Measurements from ENCODE around the gene PODN. TPM values are rescaled to one million over a fixed set of nuclear protein-coding genes. Genes with fewer than 3 reads are reported as not detected.

PODN gene
- total RNA-seq, 1 experiment from 2014 or later = 0.17 TPM

DNA sequence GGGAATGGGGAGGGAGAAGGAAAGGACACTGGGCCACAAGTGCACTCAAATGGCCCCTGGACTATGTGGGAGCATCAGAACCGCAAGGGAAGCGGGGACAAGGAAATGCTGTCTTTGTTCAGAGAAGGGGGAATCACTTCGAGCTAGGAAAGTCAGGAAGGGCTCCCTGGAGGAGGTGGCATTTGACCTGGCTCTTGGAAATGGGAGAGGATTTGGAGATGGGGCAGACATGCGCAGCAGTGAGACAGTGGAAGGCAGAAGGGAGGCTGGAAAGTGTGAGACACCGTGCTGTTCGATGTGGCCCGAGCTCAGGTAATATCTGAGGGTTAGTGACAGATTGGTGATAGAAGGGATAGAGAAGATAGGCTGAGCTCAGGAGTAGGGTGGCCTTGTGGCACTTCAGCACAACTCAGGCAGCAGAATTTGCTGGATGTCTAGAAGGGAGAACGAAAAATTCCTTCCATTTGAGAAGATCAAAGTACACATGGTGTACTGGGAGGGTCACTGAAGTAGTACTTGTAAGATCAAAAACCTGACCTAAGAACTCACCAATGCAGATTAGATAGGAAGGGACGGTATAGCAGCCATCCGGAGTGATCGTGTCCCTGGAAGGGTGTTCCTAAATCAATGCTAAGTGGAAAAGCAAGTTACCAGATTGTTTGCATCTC is 55.1 kb downstream of the PODN start:
- H4K5ac ChIP-seq (ENCODE audit: insufficient read length, low read depth, low read length) = no peak overlapping the region
- no peak overlapping the region for H3K23ac ChIP-seq (ENCODE audit: insufficient read length, low read depth, low read length)
- H2AFZ ChIP-seq (ENCODE audit: low read length) = no peak overlapping the region
- H2BK5ac ChIP-seq (ENCODE audit: insufficient read length, low read length) = no peak overlapping the region
- no peak overlapping the region for H3K27ac ChIP-seq (ENCODE audit: insufficient read length, low read depth, low read length)
- no peaks in the 10 kb centered on the region for H3K79me1 ChIP-seq (ENCODE audit: insufficient read depth, low read depth, low read length, poor library complexity, severe bottlenecking)
- WGBS (ENCODE audit: extremely low coverage, insufficient read length, low lambda C conversion rate) = no CpG with 5 or more reads among the region's 11 CpGs
- H4K8ac ChIP-seq (replicated peaks; ENCODE audit: insufficient read length, low read depth, low read length) = no peak overlapping the region
- no peak overlapping the region for H4K91ac ChIP-seq (ENCODE audit: insufficient read length, low read depth, low read length)
- TF ChIP-seq, protein P1, sequence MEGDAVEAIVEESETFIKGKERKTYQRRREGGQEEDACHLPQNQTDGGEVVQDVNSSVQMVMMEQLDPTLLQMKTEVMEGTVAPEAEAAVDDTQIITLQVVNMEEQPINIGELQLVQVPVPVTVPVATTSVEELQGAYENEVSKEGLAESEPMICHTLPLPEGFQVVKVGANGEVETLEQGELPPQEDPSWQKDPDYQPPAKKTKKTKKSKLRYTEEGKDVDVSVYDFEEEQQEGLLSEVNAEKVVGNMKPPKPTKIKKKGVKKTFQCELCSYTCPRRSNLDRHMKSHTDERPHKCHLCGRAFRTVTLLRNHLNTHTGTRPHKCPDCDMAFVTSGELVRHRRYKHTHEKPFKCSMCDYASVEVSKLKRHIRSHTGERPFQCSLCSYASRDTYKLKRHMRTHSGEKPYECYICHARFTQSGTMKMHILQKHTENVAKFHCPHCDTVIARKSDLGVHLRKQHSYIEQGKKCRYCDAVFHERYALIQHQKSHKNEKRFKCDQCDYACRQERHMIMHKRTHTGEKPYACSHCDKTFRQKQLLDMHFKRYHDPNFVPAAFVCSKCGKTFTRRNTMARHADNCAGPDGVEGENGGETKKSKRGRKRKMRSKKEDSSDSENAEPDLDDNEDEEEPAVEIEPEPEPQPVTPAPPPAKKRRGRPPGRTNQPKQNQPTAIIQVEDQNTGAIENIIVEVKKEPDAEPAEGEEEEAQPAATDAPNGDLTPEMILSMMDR (conservative IDR thresholded peaks at IDR 0.05) = no peak
- H3T11ph ChIP-seq (ENCODE audit: low read length) = no peak overlapping the region
- H4K20me1 ChIP-seq (ENCODE audit: control insufficient read depth, insufficient read depth, insufficient read length) = peaks cover 2% of the 10 kb centered on the region
- no peak overlapping the region for H2BK12ac ChIP-seq (ENCODE audit: insufficient read length, low read depth, low read length)
- H3K9ac ChIP-seq (ENCODE audit: extremely low read depth, insufficient read length, low read length) = no peak overlapping the region
- H3K56ac ChIP-seq (ENCODE audit: insufficient read length, low read depth, low read length) = no peak overlapping the region
- H3K4me2 ChIP-seq (ENCODE audit: insufficient read depth, insufficient read length, low read length) = no peak overlapping the region
- peaks cover 4% of the 10 kb centered on the region for H3K4me1 ChIP-seq (ENCODE audit: insufficient read depth, low read length)
- H2AK5ac ChIP-seq (ENCODE audit: insufficient read length, low read length) = no peak overlapping the region
- no peak overlapping the region for H2BK15ac ChIP-seq (ENCODE audit: low read depth, low read length)
- peaks cover 4 to 7% of the 10 kb centered on the region in 2 experiments; a peak in 3 of 5 replicates for H3K9me3 Mint-ChIP-seq
- no peak overlapping the region for H3K4ac ChIP-seq (ENCODE audit: low read depth, low read length)
- peak overlapping the region in 2 of 3 experiments; percentile 25 to 30; a peak in 3 of 7 replicates for H3K27ac Mint-ChIP-seq
- DNase-seq = no peak
- peaks cover 30% of the 10 kb centered on the region for H3K27me3 Mint-ChIP-seq (ENCODE audit: low read depth)
- H3K27me3 ChIP-seq (ENCODE audit: insufficient read depth, low read length) = no peaks in the 10 kb centered on the region
- no peak overlapping the region for H3K18ac ChIP-seq (ENCODE audit: insufficient read length, low read depth, low read length)
- no peak overlapping the region for H2BK20ac ChIP-seq (ENCODE audit: low read depth, low read length, poor library complexity, severe bottlenecking)
- no peaks in the 10 kb centered on the region for H3K36me3 Mint-ChIP-seq (ENCODE audit: insufficient read depth in 1 of 3, low read depth in 3 of 3)
- H3K79me2 ChIP-seq (ENCODE audit: insufficient read depth, low read length) = no peaks in the 10 kb centered on the region
- H2BK120ac ChIP-seq (ENCODE audit: low read depth, low read length, poor library complexity, severe bottlenecking) = no peak overlapping the region
- H3K4me1 Mint-ChIP-seq = peaks cover 42 to 67% of the 10 kb centered on the region in 2 experiments
- H3K23me2 ChIP-seq (ENCODE audit: insufficient read length, low read depth, low read length, poor library complexity, severe bottlenecking) = no peaks in the 10 kb centered on the region
- no peak overlapping the region; a peak in 1 of 5 replicates for H3K4me3 Mint-ChIP-seq
- no peak overlapping the region for H3K14ac ChIP-seq (ENCODE audit: insufficient read depth, low read length)
- H3K9me3 ChIP-seq (ENCODE audit: control insufficient read depth, low read depth, low read length) = no peaks in the 10 kb centered on the region

Data from H9 (cell line).